K562 (cell line): ENCODE measurements around the gene RPL7L1. TPM values are rescaled to one million over a fixed set of nuclear protein-coding genes. Genes with fewer than 3 reads are reported as not detected.

ENCODE experiments used
- CBFA2T2 ChIP-seq: fragments of 450-650 bp; conservative IDR thresholded peaks from 2 replicates; pipeline ENCODE4 v1.6.1; 2017; ENCODE audit warnings: mild to moderate bottlenecking
- EHMT2 ChIP-seq: fragments of 450-650 bp; IDR thresholded peaks from 2 replicates; pipeline ENCODE4 v1.6.1; 2018; ENCODE audit warnings: antibody characterized with exemption
- EP300 ChIP-seq: IDR thresholded peaks from 2 replicates; pipeline ENCODE4 v1.6.1; 2012; ENCODE audit warnings: low read length, improper control_type of control experiment
- KDM5B ChIP-seq: fragments of 200-600 bp; sonication (generic); IDR thresholded peaks from 2 replicates; pipeline ENCODE4 v1.6.1; 2012; ENCODE audit warnings: low read depth, mild to moderate bottlenecking, moderate library complexity, low read length, control low read depth, inconsistent platforms; ENCODE audit not compliant: insufficient replicate concordance
- KLF13 ChIP-seq: fragments of 450-650 bp; IDR thresholded peaks from 2 replicates; pipeline ENCODE4 v1.6.1; 2016; ENCODE audit warnings: missing genetic modification characterization, low read depth, mild to moderate bottlenecking, missing compliant biosample characterization, moderate library complexity, borderline replicate concordance
- LARP7 ChIP-seq: fragments of 450-650 bp; IDR thresholded peaks from 2 replicates; pipeline ENCODE4 v1.6.1; 2016
- MBD2 ChIP-seq: sonication (generic); IDR thresholded peaks from 2 replicates; pipeline ENCODE4 v1.6.1; 2016; ENCODE audit warnings: low read depth, borderline replicate concordance
- MCM2 ChIP-seq: fragments of 450-650 bp; IDR thresholded peaks from 2 replicates; pipeline ENCODE4 v1.6.1; 2017; ENCODE audit warnings: low read depth, mild to moderate bottlenecking
- NR3C1 ChIP-seq: sonication (generic); formaldehyde crosslinking; IDR thresholded peaks from 2 replicates; pipeline ENCODE4 v1.8.1; 2022; ENCODE audit warnings: missing genetic modification reagents
- NRF1 ChIP-seq, 2 experiments: fragments of 450-650 bp; IDR thresholded peaks in 1 of 2; conservative IDR thresholded peaks in 1 of 2; 2 replicates each; pipeline ENCODE4 v1.6.1; 2014; ENCODE audit warnings: mild to moderate bottlenecking in 2 of 2
- POLR3A ChIP-seq: IDR thresholded peaks from 2 replicates; pipeline ENCODE4 v1.6.1; 2011; ENCODE audit warnings: borderline replicate concordance, mild to moderate bottlenecking, moderate library complexity; ENCODE audit not compliant: insufficient read length, insufficient read depth; ENCODE audit errors: extremely low read depth
- RB1 ChIP-seq: fragments of 450-650 bp; IDR thresholded peaks from 2 replicates; pipeline ENCODE4 v1.6.1; 2017; ENCODE audit warnings: low read depth, mild to moderate bottlenecking
- RCOR1 ChIP-seq, 2 experiments: IDR thresholded peaks; 2 replicates each; pipeline ENCODE4 v1.6.1; 2012; ENCODE audit warnings: low read depth in 2 of 2, low read length in 2 of 2, borderline replicate concordance in 1 of 2, improper control_type of control experiment in 1 of 2
- ZC3H4 ChIP-seq: sonication (generic); formaldehyde crosslinking; IDR thresholded peaks from 2 replicates; pipeline ENCODE4 v1.9.0; 2021; ENCODE audit warnings: missing genetic modification reagents, borderline replicate concordance
- ZNF431 ChIP-seq: sonication (generic); formaldehyde crosslinking; IDR thresholded peaks from 2 replicates; pipeline ENCODE4 v1.8.0; 2022; ENCODE audit warnings: mild to moderate bottlenecking, missing genetic modification reagents
- polyA plus RNA-seq, 8 experiments: library from polyadenylated mRNA; depleted of rRNA in 4 of 8; stranded (reverse) in 5 of 8; unstranded in 3 of 8; fragments of >200 nt; fragmentation: Nextera tagmentation in 2 of 8; fragmentation: Illumina TruSeq in 1 of 8; extraction: Ambion mirVana in 2 of 8; extraction: Trizol in 1 of 8; gene quantifications; 2 replicates each; pipeline versions ENCODE4 v1.2.1 to v1.2.3, GENCODE V29; 2011 to 2014; ENCODE audit warnings: inconsistent platforms in 1 of 8, missing spikeins in 1 of 8
- total RNA-seq, 7 experiments: library from RNA; depleted of rRNA in 6 of 7; stranded (reverse); fragments of >200 nt in 6 of 7; fragmentation: Illumina TruSeq in 2 of 7; extraction: Trizol in 2 of 7; gene quantifications; 2 replicates each; pipeline versions ENCODE4 v1.2.1 to v1.2.3, GENCODE V29; 2011 to 2021; ENCODE audit warnings: low replicate concordance in 1 of 7
- TF ChIP-seq, protein P1 (sequence below): fragments of 250-450 bp; sonication (Bioruptor Pico); IDR thresholded peaks from 2 replicates; pipeline ENCODE4 v1.5.0; 2020; ENCODE audit warnings: mild to moderate bottlenecking
- TF ChIP-seq, protein P2 (sequence below): fragments of 450-650 bp; IDR thresholded peaks from 2 replicates; pipeline ENCODE4 v1.7.1; 2018; ENCODE audit warnings: mild to moderate bottlenecking, low read depth; ENCODE audit not compliant: partially characterized antibody
- TF ChIP-seq, protein P3 (sequence below): fragments of 250-450 bp; sonication (Bioruptor Pico); IDR thresholded peaks from 2 replicates; pipeline ENCODE4 v1.5.0; 2020; ENCODE audit warnings: mild to moderate bottlenecking, borderline replicate concordance
- TF ChIP-seq, protein P4 (sequence below): sonication (generic); formaldehyde crosslinking; IDR thresholded peaks from 2 replicates; pipeline ENCODE4 v1.8.0; 2023; ENCODE audit warnings: mild to moderate bottlenecking, missing genetic modification reagents
- TF ChIP-seq, protein P5 (sequence below): sonication (generic); formaldehyde crosslinking; IDR thresholded peaks from 2 replicates; pipeline ENCODE4 v1.8.0; 2022; ENCODE audit warnings: mild to moderate bottlenecking, missing genetic modification reagents

The RPL7L1 gene
- total and polyA plus RNA-seq, 9 of the 15 experiments (the other 6 are each of a cell fraction or from before 2014, with no cell fraction given), result 129 to 259 (median 164) TPM

DNA sequence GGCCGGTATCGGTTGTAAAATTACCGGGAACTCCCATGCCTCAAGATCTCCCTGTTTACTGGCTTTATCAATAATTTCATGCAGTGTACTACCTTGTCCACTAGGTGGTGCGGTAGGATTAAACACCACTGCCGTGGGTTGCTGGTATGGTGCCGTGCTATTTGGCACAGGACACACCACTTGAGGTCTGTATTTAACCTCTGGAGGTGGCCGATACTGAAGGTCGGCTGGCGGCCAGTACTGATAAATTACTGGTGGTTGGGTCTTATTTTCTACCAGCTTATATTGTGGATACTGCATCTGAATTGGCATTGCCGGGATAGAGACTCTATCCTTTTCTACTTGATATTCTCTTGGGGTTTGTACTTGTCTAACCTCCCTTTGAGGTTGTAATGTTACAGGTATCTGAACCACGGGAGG lies 22.1 kb downstream of the RPL7L1 start (continued):
- TF ChIP-seq, protein P1, sequence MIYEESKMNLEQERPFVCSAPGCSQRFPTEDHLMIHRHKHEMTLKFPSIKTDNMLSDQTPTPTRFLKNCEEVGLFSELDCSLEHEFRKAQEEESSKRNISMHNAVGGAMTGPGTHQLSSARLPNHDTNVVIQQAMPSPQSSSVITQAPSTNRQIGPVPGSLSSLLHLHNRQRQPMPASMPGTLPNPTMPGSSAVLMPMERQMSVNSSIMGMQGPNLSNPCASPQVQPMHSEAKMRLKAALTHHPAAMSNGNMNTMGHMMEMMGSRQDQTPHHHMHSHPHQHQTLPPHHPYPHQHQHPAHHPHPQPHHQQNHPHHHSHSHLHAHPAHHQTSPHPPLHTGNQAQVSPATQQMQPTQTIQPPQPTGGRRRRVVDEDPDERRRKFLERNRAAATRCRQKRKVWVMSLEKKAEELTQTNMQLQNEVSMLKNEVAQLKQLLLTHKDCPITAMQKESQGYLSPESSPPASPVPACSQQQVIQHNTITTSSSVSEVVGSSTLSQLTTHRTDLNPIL (CRISPR knock-in tag), result no peak
- TF ChIP-seq POLR3A (no peak), NRF1 (conservative IDR thresholded peaks at IDR 0.05 in 1 of 2, IDR thresholded peaks at IDR 0.05 in 1 of 2) (no peak), NR3C1 (CRISPR knock-in tag) (no peak), ZC3H4 (CRISPR knock-in tag) (no peak), KLF13 (tag) (no peak), LARP7 (no peak), ZNF431 (CRISPR knock-in tag) (no peak), CBFA2T2 (peak; percentile 24; the same call in 1 of the 2 replicates), RB1 (peak; percentile 71), EP300 (peak; percentile 39; the same call in 1 of the 2 replicates), RCOR1 (IDR thresholded peaks at IDR 0.05; ENCODE audit: borderline replicate concordance in 1 of 2, low read depth in 2 of 2, low read length in 2 of 2) (peak in 1 of 2 experiments; percentile 63; a peak in 1 of 4 replicates), EHMT2 (no peak), MBD2 (no peak), MCM2 (no peak), KDM5B (no peak)
- TF ChIP-seq, protein P2, sequence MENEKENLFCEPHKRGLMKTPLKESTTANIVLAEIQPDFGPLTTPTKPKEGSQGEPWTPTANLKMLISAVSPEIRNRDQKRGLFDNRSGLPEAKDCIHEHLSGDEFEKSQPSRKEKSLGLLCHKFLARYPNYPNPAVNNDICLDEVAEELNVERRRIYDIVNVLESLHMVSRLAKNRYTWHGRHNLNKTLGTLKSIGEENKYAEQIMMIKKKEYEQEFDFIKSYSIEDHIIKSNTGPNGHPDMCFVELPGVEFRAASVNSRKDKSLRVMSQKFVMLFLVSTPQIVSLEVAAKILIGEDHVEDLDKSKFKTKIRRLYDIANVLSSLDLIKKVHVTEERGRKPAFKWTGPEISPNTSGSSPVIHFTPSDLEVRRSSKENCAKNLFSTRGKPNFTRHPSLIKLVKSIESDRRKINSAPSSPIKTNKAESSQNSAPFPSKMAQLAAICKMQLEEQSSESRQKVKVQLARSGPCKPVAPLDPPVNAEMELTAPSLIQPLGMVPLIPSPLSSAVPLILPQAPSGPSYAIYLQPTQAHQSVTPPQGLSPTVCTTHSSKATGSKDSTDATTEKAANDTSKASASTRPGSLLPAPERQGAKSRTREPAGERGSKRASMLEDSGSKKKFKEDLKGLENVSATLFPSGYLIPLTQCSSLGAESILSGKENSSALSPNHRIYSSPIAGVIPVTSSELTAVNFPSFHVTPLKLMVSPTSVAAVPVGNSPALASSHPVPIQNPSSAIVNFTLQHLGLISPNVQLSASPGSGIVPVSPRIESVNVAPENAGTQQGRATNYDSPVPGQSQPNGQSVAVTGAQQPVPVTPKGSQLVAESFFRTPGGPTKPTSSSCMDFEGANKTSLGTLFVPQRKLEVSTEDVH, result no peak
- TF ChIP-seq, protein P3, sequence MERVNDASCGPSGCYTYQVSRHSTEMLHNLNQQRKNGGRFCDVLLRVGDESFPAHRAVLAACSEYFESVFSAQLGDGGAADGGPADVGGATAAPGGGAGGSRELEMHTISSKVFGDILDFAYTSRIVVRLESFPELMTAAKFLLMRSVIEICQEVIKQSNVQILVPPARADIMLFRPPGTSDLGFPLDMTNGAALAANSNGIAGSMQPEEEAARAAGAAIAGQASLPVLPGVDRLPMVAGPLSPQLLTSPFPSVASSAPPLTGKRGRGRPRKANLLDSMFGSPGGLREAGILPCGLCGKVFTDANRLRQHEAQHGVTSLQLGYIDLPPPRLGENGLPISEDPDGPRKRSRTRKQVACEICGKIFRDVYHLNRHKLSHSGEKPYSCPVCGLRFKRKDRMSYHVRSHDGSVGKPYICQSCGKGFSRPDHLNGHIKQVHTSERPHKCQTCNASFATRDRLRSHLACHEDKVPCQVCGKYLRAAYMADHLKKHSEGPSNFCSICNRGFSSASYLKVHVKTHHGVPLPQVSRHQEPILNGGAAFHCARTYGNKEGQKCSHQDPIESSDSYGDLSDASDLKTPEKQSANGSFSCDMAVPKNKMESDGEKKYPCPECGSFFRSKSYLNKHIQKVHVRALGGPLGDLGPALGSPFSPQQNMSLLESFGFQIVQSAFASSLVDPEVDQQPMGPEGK (CRISPR knock-in tag), result no peak
- TF ChIP-seq, protein P4, sequence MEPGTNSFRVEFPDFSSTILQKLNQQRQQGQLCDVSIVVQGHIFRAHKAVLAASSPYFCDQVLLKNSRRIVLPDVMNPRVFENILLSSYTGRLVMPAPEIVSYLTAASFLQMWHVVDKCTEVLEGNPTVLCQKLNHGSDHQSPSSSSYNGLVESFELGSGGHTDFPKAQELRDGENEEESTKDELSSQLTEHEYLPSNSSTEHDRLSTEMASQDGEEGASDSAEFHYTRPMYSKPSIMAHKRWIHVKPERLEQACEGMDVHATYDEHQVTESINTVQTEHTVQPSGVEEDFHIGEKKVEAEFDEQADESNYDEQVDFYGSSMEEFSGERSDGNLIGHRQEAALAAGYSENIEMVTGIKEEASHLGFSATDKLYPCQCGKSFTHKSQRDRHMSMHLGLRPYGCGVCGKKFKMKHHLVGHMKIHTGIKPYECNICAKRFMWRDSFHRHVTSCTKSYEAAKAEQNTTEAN (CRISPR knock-in tag), result no peak
- TF ChIP-seq, protein P5, sequence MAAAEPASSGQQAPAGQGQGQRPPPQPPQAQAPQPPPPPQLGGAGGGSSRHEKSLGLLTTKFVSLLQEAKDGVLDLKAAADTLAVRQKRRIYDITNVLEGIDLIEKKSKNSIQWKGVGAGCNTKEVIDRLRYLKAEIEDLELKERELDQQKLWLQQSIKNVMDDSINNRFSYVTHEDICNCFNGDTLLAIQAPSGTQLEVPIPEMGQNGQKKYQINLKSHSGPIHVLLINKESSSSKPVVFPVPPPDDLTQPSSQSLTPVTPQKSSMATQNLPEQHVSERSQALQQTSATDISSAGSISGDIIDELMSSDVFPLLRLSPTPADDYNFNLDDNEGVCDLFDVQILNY (CRISPR knock-in tag), result no peak
